ENCODE measurements around the gene ELMO3.
A peak's percentile ranks its signal among the peaks of the same experiment; 100 is the strongest.

Gene ELMO3

DNA sequence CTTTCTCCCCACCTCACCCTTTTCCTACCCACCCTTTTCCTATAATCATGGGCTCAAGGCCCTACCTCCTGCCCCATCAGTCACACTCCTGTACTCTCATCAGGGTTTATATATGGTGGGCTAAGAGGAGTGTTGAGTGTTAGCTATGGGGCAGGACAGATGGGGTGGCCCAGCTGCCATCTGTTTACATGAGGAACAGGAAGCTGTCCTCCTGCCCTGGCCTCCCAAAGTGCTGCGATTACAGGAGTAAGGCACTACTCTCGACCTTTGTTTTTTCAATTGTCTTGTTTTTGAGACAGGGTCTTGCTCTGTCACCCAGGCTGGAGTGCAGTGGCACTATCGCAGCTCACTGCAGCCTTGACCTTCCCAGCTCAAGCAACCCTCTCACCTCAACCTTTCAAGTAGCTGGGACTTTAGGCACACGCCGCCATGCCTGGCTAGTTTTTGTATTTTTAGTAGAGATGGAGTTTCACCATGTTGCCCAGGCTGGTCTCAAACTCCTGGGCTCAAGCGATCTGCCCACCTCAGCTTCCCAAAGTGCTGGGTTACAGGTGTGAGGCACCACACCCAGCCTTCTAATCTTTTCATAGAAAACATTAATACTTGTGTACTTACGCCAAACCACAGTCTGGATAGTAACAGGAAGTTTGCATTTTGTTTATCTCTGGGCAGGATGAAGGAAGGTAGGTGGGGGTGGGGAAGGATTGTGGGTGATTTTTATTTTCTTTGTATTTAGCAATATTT is 40.9 kb upstream of the ELMO3 start:
- no peaks in the 10 kb centered on the region for H3K36me3 ChIP-seq (ENCODE audit: control insufficient read depth, insufficient read depth, low read length, severe bottlenecking)
- DNase-seq (ENCODE audit: low read depth), result no peak
- no peaks in the 10 kb centered on the region for H3K9me3 ChIP-seq (ENCODE audit: control insufficient read depth, low read length)
- H3K27me3 ChIP-seq (replicated peaks; ENCODE audit: control insufficient read depth, insufficient read depth, low read length), result no peaks in the 10 kb centered on the region
- no peak overlapping the region for H3K9ac ChIP-seq (ENCODE audit: low read length)
- H3K4me1 ChIP-seq (ENCODE audit: control insufficient read depth, insufficient read depth, low read length), result peaks cover 11% of the 10 kb centered on the region
- H3K4me3 ChIP-seq (ENCODE audit: low read length), result no peak overlapping the region

DNA sequence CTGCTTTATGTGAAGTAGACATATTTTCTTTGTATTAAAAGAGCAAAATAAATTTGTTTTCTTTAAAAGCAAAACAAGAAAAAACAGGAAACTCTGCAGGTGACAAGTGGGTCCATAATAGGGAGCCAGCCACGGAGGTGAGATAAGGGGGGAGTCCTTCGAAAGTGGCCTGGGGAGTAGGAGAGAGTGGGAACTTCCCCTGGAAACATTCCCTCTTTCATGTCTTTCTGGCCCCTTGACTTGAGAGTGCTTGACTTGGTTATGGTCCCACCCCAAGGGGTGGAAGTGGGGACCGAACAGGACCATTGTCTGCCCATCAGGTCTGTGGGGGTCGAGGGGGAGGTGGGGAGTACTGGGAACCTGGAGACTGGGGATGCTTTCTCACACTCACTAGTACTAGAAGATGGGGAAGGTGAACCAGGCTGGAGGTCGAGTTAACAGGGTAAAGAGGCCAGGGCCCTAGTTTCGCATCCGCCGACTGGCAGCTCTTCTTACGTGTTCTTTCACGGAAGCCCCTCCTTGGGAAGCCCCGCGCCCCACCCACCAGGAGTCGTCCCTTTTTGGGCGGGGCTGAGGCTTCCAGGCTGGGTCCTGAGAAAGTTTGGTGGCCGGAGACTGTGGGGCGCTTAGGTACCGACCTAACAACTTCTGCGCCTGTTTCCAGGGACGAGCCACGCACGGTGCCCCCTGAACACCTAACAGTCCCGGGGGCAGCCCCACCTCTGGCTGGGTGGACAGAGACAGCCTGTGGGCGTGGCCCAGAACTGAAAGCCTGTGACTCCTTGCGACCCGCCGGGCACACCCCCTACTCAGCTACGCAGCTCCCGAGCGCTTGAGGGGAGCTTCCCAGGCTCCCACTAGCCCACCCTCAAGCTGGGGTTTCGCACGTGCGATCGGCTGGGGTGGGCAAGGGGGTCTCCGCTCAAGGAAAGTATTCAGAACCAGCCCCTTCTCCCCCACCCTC is 40.0 kb upstream of the ELMO3 start:
- H3K4me3 ChIP-seq (ENCODE audit: low read length), result peak overlapping the region; percentile 97
- no peaks in the 10 kb centered on the region for H3K9me3 ChIP-seq (ENCODE audit: control insufficient read depth, low read length)
- DNase-seq (ENCODE audit: low read depth), result peak; percentile 55
- peaks cover 15% of the 10 kb centered on the region for H3K4me1 ChIP-seq (ENCODE audit: control insufficient read depth, insufficient read depth, low read length)
- H3K27me3 ChIP-seq (replicated peaks; ENCODE audit: control insufficient read depth, insufficient read depth, low read length), result no peaks in the 10 kb centered on the region
- no peaks in the 10 kb centered on the region for H3K36me3 ChIP-seq (ENCODE audit: control insufficient read depth, insufficient read depth, low read length, severe bottlenecking)
- peak overlapping the region; percentile 94 for H3K9ac ChIP-seq (ENCODE audit: low read length)

DNA sequence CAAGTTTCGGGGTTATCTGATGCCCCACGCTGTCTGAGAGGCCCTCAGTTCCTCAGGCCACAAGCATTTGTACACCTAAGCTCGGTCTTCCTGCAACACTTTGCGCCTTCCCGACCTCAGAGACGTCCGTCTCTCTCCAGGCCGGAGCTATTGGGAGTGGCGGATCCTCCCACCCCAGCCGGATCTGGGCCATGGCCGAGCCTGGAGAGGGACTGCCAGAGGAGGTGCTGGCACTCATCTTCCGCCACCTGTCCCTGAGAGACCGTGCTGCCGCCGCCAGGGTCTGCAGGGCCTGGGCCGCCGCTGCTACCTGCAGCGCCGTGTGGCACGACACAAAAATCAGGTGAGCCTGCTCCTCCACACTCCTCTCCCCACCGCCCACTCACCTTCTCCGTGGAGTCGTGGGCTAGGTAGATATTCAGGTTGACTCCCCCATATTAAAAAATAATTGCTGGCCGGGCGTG is 37.3 kb upstream of the ELMO3 start:
- peaks cover 24% of the 10 kb centered on the region for H3K4me1 ChIP-seq (ENCODE audit: control insufficient read depth, insufficient read depth, low read length)
- H3K27me3 ChIP-seq (replicated peaks; ENCODE audit: control insufficient read depth, insufficient read depth, low read length), result peaks cover 5% of the 10 kb centered on the region
- no peaks in the 10 kb centered on the region for H3K36me3 ChIP-seq (ENCODE audit: control insufficient read depth, insufficient read depth, low read length, severe bottlenecking)
- H3K9ac ChIP-seq (ENCODE audit: low read length), result peak overlapping the region; percentile 94
- no peaks in the 10 kb centered on the region for H3K9me3 ChIP-seq (ENCODE audit: control insufficient read depth, low read length)
- DNase-seq (ENCODE audit: low read depth), result no peak
- peak overlapping the region; percentile 97 for H3K4me3 ChIP-seq (ENCODE audit: low read length)

DNA sequence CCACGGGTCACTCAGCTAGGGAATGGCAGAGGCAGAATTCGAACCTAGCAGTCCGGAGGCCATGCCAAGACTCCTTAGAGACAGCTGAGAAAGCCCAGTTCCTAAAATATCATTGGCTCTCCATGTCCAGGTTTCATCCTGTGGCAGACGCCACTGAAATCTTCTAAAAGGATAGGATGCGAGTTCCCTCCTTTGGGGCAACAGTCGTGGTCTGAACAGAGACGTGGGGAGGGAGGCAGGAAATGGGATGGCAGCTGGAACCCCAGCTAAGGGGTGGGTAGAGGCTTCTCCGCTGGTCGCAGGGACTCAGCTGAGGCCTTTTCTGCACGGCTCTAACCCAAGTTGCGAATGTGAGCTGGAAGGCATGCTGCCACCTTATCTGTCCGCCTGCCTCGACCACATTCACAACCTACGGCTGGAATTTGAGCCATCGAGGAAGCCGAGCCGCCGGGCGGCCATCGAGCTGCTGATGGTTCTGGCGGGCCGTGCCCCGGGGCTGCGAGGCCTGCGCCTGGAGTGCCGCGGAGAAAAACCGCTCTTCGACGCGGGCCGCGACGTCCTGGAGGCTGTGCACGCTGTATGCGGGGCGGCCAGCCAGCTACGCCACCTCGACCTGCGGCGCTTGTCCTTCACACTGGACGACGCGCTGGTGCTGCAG is 36.3 kb upstream of the ELMO3 start:
- Histone ChIP-seq H3K4me1 (ENCODE audit: control insufficient read depth, insufficient read depth, low read length) (peaks cover 24% of the 10 kb centered on the region), H3K36me3 (ENCODE audit: control insufficient read depth, insufficient read depth, low read length, severe bottlenecking) (no peaks in the 10 kb centered on the region), H3K27me3 (replicated peaks; ENCODE audit: control insufficient read depth, insufficient read depth, low read length) (peaks cover 5% of the 10 kb centered on the region), H3K4me3 (ENCODE audit: low read length) (no peak overlapping the region), H3K9ac (ENCODE audit: low read length) (no peak overlapping the region), H3K9me3 (ENCODE audit: control insufficient read depth, low read length) (no peaks in the 10 kb centered on the region)
- DNase-seq (ENCODE audit: low read depth), result peak; percentile 35

DNA sequence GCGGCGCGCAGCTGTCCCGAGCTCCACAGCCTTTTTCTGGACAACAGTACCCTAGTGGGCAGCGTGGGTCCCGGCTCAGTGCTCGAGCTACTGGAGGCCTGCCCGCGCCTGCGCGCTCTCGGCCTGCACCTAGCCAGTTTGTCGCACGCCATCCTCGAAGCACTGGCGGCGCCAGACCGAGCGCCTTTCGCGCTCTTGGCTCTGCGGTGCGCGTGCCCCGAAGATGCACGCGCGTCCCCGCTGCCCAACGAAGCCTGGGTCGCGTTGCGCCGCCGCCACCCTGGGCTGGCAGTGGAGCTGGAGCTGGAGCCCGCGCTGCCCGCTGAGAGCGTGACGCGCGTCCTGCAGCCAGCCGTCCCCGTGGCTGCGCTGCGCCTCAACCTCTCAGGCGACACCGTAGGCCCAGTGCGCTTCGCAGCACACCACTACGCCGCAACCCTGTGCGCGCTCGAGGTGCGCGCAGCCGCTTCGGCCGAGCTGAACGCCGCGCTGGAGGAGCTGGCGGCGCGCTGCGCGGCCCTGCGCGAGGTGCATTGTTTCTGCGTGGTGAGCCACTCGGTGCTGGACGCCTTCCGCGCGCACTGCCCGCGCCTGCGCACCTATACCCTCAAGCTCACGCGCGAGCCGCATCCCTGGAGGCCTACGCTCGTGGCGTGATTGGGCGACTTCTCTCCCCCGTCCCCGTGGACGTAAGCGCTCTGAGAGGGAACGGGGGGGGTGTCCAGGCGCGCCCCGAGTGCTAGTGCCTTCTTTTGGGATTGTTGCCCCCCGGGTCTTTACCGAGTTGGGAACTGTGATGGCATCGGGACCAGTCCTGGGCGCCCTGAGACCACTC is 35.5 kb upstream of the ELMO3 start:
- peaks cover 24% of the 10 kb centered on the region for H3K4me1 ChIP-seq (ENCODE audit: control insufficient read depth, insufficient read depth, low read length)
- H3K36me3 ChIP-seq (ENCODE audit: control insufficient read depth, insufficient read depth, low read length, severe bottlenecking), result no peaks in the 10 kb centered on the region
- H3K9me3 ChIP-seq (ENCODE audit: control insufficient read depth, low read length), result no peaks in the 10 kb centered on the region
- peak overlapping the region; percentile 33 for H3K4me3 ChIP-seq (ENCODE audit: low read length)
- peaks cover 5% of the 10 kb centered on the region for H3K27me3 ChIP-seq (replicated peaks; ENCODE audit: control insufficient read depth, insufficient read depth, low read length)
- DNase-seq (ENCODE audit: low read depth), result peak; percentile 54
- no peak overlapping the region for H3K9ac ChIP-seq (ENCODE audit: low read length)

DNA sequence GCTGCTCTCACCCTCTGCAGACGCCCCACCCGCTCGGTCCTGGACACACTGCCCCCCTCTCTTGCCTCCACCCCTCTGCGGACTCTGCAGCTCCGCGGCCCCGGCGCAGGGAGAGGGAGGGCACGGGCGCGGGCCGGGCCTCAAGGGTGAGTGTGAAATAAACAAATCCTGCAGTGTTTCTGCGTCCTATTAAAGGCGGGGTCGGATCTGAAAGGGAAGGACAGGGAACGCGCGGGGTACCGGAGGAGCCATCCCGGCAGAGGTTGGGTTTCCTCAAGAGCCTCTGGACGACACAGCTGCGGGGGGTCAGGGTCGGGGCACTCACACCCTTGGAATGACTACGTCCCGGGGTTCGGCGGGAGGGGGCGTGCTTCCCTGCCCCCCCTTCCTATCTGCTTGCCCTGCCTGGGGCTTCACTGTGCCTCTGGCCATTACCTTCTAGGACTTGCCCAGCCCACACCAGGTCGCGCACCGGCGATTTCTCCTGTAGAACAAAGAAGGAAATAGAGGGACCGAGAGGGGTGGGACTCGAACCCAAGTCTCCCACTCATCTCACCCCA is 34.9 kb upstream of the ELMO3 start:
- H3K4me1 ChIP-seq (ENCODE audit: control insufficient read depth, insufficient read depth, low read length), result peaks cover 19% of the 10 kb centered on the region
- peaks cover 5% of the 10 kb centered on the region for H3K27me3 ChIP-seq (replicated peaks; ENCODE audit: control insufficient read depth, insufficient read depth, low read length)
- H3K9me3 ChIP-seq (ENCODE audit: control insufficient read depth, low read length), result no peaks in the 10 kb centered on the region
- DNase-seq (ENCODE audit: low read depth), result peak; percentile 29
- H3K4me3 ChIP-seq (ENCODE audit: low read length), result peak overlapping the region; percentile 33
- no peaks in the 10 kb centered on the region for H3K36me3 ChIP-seq (ENCODE audit: control insufficient read depth, insufficient read depth, low read length, severe bottlenecking)
- no peak overlapping the region for H3K9ac ChIP-seq (ENCODE audit: low read length)

DNA sequence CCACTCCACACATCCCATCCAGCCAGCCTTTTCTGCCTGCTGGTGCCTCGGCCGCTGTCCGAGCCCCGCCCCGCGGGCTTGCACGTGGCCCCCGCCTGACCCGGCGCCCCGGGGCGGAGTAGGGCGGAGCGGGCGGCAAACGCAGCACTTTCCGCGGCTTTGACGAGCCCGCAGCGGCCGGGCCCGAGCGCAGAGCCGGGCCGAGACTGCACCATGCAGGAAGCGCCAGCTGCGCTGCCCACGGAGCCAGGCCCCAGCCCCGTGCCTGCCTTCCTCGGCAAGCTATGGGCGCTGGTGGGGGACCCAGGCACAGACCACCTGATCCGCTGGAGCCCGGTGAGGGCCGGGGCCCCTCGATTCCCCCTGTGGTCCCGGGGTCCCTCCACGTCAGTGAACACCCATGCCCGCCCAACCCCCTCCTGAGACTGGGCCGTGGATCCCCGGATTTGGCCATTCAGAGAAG is 34.3 kb upstream of the ELMO3 start, which contains the start of gene HSF4:
Gene HSF4, plus strand, starts transcription at position 147 of the 463 bp plus-strand sequence. Its CDS starts 67 bp downstream, at position 214.
- H3K4me3 ChIP-seq (ENCODE audit: low read length), result peak within 1 kb of the TSS; percentile 37
- no peaks in the 10 kb centered on the region for H3K9me3 ChIP-seq (ENCODE audit: control insufficient read depth, low read length)
- peak; percentile 48 for DNase-seq (ENCODE audit: low read depth)
- peaks cover 5% of the 10 kb centered on the region for H3K27me3 ChIP-seq (replicated peaks; ENCODE audit: control insufficient read depth, insufficient read depth, low read length)
- H3K4me1 ChIP-seq (ENCODE audit: control insufficient read depth, insufficient read depth, low read length), result peaks cover 24% of the 10 kb centered on the region
- peak within 1 kb of the TSS; percentile 73 for H3K9ac ChIP-seq (ENCODE audit: low read length)
- no peaks in the 10 kb centered on the region for H3K36me3 ChIP-seq (ENCODE audit: control insufficient read depth, insufficient read depth, low read length, severe bottlenecking)

DNA sequence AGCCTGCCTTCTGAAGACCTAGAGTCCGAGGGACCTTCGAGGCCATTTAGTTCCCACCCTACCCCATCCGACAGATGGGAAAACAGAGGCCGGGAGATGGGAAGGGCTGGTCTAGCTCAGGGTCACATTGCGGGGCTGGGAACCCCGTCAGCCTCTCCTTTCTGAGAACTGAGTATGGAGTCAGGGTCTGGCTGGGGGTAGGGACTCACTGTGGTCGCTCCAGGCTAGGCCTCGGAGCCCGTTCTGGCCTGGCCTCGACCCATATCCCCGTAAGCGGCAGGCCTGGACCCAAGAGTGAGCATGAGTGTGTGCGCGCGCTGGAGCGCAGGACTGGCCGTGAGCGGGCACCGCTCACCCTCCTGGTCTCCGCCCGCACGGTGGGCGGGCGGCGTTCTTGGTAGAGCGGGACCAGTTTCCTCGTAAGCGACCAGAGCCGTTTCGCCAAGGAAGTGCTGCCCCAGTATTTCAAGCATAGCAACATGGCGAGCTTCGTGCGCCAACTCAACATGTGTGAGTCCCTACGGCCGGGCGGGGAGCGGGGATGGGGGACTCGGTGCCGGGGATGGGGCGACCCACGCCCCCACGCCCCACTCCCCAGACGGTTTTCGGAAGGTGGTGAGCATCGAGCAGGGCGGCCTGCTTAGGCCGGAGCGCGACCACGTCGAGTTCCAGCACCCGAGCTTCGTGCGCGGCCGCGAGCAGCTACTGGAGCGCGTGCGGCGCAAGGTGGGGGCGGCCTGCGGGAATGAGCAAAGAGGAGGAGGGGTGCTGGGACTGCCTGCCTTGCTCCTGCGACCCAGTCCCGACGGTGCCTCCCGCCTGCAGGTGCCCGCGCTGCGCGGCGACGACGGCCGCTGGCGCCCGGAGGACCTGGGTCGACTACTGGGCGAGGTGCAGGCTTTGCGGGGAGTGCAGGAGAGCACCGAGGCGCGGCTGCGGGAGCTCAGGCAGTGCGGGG is 33.5 kb upstream of the ELMO3 start:
- DNase-seq (ENCODE audit: low read depth), result no peak
- H3K4me3 ChIP-seq (ENCODE audit: low read length), result peak overlapping the region; percentile 37
- H3K9me3 ChIP-seq (ENCODE audit: control insufficient read depth, low read length), result no peaks in the 10 kb centered on the region
- peaks cover 30% of the 10 kb centered on the region for H3K4me1 ChIP-seq (ENCODE audit: control insufficient read depth, insufficient read depth, low read length)
- no peaks in the 10 kb centered on the region for H3K36me3 ChIP-seq (ENCODE audit: control insufficient read depth, insufficient read depth, low read length, severe bottlenecking)
- H3K27me3 ChIP-seq (replicated peaks; ENCODE audit: control insufficient read depth, insufficient read depth, low read length), result peaks cover 5% of the 10 kb centered on the region
- peak overlapping the region; percentile 73 for H3K9ac ChIP-seq (ENCODE audit: low read length)

DNA sequence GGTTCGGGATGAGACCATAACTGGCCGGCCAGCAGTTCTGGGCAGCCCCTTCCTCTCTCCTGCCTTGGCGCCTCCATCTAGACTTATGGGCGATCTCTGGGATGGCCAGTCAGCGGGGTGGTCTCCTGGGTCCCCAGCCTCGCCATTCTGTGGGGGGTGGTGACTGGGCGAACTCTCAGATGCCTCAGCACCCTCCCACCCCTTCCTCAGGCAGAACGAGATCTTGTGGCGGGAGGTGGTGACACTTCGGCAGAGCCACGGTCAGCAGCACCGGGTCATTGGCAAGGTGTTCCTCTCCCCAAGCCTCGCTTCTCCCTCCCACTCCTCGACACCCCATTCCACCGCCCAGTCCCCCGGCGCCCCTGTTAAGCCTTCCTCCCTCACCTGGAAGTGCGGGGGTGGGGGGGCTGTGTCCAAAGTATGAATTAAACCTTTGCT is 32.8 kb upstream of the ELMO3 start:
- Histone ChIP-seq H3K9ac (ENCODE audit: low read length) (no peak overlapping the region), H3K4me3 (ENCODE audit: low read length) (no peak overlapping the region), H3K27me3 (replicated peaks; ENCODE audit: control insufficient read depth, insufficient read depth, low read length) (peaks cover 5% of the 10 kb centered on the region), H3K36me3 (ENCODE audit: control insufficient read depth, insufficient read depth, low read length, severe bottlenecking) (no peaks in the 10 kb centered on the region), H3K4me1 (ENCODE audit: control insufficient read depth, insufficient read depth, low read length) (peaks cover 35% of the 10 kb centered on the region), H3K9me3 (ENCODE audit: control insufficient read depth, low read length) (no peaks in the 10 kb centered on the region)
- DNase-seq (ENCODE audit: low read depth), result no peak

Data from adipocyte (in vitro differentiated cells).